ENCODE data around the gene TEX28. TPM values are rescaled to one million over a fixed set of nuclear protein-coding genes. Genes with fewer than 3 reads are reported as not detected.
"Not testable (repeated sequence)": the region's sequence is repeated elsewhere in the genome, so short reads cannot be mapped to it uniquely, and the experiment has no call there.

The TEX28 gene
- not detected for polyA plus RNA-seq (ENCODE audit: insufficient read length in 4 of 4)

- DNase-seq (ENCODE audit: low read depth in 4 of 4, low spot score in 2 of 4) = no peak
Measured at GRCh38 chrX:154294791-154295574, at the start of gene TEX28. Gene TEX28, minus strand, starts transcription at chrX:154295124. Its CDS starts 3,007 bp downstream, at chrX:154292117.

GRCh38 chrX:154343620-154344019, 48.7 kb upstream of the TEX28 start:
- not testable (repeated sequence) for DNase-seq (ENCODE audit: low read depth in 4 of 4, low spot score in 2 of 4)

DNA sequence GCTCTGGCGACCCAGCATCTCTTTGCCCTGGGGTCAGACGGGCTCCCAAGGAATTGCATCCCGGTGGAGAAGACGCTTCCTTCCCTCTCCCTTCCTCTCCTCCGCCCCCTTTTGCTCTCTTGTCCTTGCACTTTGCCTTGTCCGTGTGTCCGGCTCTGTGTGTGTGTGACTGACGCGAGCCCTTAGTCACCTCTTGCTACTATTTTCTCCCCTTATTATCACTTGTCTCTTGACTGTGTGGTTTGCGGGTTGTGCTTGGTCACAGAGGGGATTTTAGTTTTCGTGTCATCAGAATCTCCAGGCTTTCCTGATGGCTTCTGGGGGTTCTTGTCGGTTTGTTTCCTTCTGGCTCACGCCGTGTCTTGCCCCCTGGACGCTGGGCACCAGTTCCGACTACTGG, 48.1 kb upstream of the TEX28 start:
- DNase-seq (ENCODE audit: low read depth in 4 of 4, low spot score in 2 of 4) = not testable (repeated sequence)

- DNase-seq (ENCODE audit: low read depth in 4 of 4, low spot score in 2 of 4) = not testable (repeated sequence)
Measured at GRCh38 chrX:154341399-154342298, 46.7 kb upstream of the TEX28 start.

DNA sequence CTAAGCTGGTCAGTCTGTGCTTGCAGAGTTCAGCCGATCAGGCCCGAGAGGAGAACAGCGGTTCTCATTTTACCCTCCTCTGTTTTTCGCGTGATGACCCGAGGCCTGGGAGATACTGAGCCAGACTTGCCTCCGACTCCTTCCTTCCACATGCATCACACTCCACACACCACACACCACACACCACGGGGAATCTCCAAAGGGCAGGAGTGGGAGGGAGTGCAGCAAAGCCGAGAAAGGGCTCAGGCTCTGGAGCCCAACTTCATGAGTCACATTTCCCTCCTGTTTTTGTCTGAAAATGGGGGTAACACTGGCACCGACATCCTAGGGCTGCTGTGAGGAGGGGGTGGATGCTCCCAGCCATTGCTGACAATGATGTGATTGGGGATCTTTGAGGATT, 39.6 kb upstream of the TEX28 start:
- DNase-seq (ENCODE audit: low read depth in 4 of 4, low spot score in 2 of 4) = no peak

GRCh38 chrX:154333837-154334271, 38.9 kb upstream of the TEX28 start:
- DNase-seq (ENCODE audit: low read depth in 4 of 4, low spot score in 2 of 4) = no peak

GRCh38 chrX:154333116-154333515, 38.2 kb upstream of the TEX28 start:
- DNase-seq (ENCODE audit: low read depth in 4 of 4, low spot score in 2 of 4) = no peak

DNA sequence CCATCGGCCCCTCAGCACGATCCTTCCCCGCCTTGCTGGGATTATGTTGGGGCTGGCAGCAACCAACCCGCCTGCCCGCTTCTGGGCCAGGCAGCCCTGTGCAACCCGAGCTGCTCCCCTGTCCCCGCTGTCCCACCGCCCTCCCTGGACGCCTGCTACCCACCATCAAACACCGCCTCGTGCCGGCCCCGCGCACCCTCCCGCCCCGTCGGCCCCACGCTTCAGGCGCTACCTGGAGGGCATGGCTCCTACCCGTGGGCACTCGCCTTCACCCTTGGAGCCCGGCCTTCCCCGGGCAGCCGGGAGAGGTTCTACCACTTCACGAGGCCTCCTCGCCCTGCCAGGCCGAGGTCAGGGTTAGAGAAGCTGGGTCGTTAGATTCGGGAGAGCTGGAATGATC, 37.6 kb upstream of the TEX28 start:
- no peak for DNase-seq (ENCODE audit: low read depth in 4 of 4, low spot score in 2 of 4)

DNA sequence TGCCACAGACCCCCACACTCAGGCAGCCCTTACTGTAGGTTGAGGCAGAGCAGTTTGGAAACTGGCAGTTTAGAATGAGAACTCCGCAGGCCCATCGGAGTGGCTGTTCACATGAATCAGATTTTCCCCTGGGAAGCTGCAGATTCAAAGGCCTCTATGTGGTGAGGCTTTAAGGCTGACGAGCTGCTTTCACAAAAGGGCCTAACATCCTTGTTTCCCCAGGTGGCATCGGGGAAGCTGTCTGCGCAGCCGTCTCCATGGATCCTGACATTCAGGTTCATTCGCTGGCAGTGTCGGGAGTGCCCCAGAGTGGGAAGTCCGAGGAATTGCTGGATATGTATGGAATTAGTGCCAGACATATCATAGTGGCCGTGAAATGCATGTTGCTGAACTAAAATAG, 34.4 kb upstream of the TEX28 start:
- DNase-seq (ENCODE audit: low read depth in 4 of 4, low spot score in 2 of 4) = no peak

DNA sequence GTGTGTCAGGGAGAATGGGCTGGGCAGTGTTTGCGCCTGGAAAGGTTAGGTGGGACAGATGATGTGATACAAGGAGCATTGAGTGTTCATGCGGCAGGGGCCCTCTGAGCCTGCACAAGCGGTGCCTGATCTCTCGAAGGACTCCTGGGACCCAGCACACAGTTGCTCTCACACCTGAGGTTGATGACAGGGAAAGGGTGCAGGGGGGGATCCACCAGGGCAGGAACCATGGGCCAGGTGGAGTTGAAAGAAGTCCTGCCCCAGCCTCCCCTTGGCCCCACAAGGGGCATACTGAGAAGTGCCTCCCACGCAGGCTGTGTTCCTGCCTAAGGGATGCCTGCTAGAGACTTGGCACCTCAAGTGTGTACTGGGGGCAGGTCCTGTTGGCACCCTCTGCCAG, 33.7 kb upstream of the TEX28 start:
- no peak for DNase-seq (ENCODE audit: low read depth in 4 of 4, low spot score in 2 of 4)

DNA sequence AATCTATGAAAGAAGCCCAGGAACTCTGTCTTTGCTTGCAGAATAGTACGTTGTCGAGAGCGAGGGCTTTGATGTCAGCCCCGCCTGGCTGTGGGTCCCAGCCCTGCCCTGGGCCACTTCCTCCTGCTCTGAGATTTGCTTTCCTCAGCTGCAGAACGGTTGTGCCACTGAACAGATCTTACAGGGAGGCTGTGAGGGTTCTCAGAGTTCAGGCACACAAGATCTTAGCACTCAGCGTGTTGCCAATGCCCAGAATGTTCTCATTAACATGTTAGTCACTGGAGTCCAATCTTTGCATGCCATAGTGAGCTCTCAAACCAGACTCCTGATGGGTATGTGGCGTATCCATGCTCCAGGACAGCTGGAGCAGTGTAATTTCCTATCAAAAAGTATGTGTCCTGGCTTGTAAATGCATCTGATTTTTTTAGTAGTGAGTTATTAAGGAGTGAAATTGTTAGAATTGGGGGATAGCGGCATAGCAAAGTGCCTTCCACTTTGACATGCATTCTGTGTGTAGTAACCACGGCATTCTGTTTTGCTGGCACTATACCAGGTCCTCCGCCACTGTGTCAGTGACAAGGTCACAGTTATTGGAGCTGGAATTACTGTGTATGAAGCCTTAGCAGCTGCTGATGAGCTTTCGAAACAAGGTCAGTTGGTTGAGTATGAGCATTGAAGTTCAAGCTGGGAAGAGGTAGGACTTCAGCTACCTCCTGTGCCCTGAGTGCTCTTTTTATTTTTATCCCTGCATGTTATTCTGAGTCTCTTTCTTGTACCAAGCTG, 32.3 kb upstream of the TEX28 start:
- no peak for DNase-seq (ENCODE audit: low read depth in 4 of 4, low spot score in 2 of 4)

DNA sequence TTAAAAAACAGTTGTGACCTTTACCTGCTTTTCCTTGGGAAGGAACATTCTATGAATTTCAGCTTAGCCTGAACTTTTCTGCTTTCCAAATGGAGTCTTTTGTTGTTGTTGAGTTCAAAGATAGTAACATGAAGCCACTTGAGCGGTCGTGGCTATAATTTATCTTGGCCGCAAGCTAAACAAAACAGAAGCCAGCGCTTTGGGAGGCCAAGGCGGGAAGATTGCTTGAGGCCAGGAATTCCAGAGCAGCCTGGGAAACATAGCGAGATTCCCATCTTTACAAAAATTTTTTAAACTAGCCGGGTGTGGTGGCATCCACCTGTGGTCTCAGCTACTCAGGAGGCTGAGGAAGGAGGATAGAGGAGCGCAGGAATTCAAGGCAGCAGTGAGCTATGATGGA, 30.6 kb upstream of the TEX28 start:
- peak in 1 of 4 donors; percentile 49 for DNase-seq (ENCODE audit: low read depth in 4 of 4, low spot score in 2 of 4)

GRCh38 chrX:154323537-154323936, 28.6 kb upstream of the TEX28 start:
- no peak for DNase-seq (ENCODE audit: low read depth in 4 of 4, low spot score in 2 of 4)

GRCh38 chrX:154322890-154323289, 28.0 kb upstream of the TEX28 start:
- no peak for DNase-seq (ENCODE audit: low read depth in 4 of 4, low spot score in 2 of 4)

DNA sequence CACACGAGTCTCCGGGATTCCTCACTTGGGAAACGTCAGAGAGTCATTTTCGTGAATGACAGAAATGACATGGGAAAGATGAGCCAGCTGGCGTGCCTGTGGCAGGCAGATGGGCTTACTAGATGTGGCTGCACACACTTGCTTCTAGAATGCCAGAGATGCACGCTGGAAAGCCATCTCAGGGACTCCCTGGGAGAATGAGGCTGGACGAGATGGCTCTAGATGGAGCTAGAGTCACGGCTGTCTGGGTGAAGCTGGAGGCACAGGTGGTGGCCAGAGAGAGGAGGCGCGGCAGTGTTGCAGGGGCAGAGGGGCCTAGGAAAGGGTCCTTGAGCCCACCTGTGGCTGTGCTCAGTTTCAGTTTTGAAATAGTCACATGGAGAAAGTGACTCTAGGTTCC, 26.7 kb upstream of the TEX28 start:
- no peak for DNase-seq (ENCODE audit: low read depth in 4 of 4, low spot score in 2 of 4)

- DNase-seq (ENCODE audit: low read depth in 4 of 4, low spot score in 2 of 4) = no peak
Measured at GRCh38 chrX:154321152-154321551, 26.2 kb upstream of the TEX28 start.

- no peak for DNase-seq (ENCODE audit: low read depth in 4 of 4, low spot score in 2 of 4)
Measured at GRCh38 chrX:154320406-154320805, 25.5 kb upstream of the TEX28 start.

DNA sequence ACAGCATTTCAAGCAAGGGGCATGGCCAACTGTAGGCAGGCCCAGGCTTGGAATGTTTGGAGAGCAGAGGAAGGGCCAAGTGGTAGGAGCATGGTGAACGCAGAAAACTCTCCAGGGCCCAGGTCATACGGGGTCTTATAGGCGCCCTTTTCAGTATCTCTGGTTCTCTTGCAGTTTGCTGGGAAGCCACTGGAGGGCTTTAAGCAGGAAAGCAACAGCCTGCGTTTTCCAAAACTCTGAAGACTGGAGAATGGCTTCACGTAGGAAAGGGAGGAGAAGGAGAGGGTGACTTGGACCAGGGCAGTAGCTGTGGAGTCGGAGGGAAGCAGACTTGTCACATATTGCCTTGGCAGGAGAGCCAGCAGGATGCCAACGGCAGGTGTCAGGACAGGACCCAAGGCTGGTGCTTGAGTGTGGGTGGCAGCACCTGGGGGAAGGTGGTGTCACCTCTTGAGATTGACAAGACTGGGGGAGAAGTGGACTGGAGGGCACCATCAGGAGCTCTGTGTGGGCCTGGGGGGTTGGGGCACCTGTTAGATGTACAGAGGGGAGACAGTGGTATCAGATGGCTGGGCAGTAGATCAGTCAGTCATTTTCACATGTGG, 22.6 kb upstream of the TEX28 start:
- no peak for DNase-seq (ENCODE audit: low read depth in 4 of 4, low spot score in 2 of 4)

- DNase-seq (ENCODE audit: low read depth in 4 of 4, low spot score in 2 of 4) = no peak
Measured at GRCh38 chrX:154315416-154315815, 20.5 kb upstream of the TEX28 start.

- DNase-seq (ENCODE audit: low read depth in 4 of 4, low spot score in 2 of 4) = no peak
Measured at GRCh38 chrX:154313147-154313546, 18.2 kb upstream of the TEX28 start.

Data from left renal cortex interstitium (tissue), 4 donors.